Esophagus muscularis mucosa (tissue), 4 donors: Measurements from ENCODE around the gene NAA60.

ENCODE experiments used
- CTCF ChIP-seq, 3 experiments: fragments of 200-600 bp in 2 of 3; fragments of 450-650 bp in 1 of 3; sonication (generic) in 2 of 3; IDR thresholded peaks; one replicate each; pipeline ENCODE4 v1.5.1; 2017 to 2019; ENCODE audit warnings: antibody characterized with exemption in 3 of 3, mild to moderate bottlenecking in 2 of 3, moderate library complexity in 1 of 3
- EP300 ChIP-seq: sonication (generic); formaldehyde crosslinking; IDR thresholded peaks from one replicate; pipeline ENCODE4 v1.6.1; 2017; ENCODE audit warnings: antibody characterized with exemption
- POLR2A ChIP-seq: fragments of 450-650 bp; IDR thresholded peaks from one replicate; pipeline ENCODE4 v1.6.1; 2017; ENCODE audit warnings: antibody characterized with exemption, moderate library complexity, mild to moderate bottlenecking, low read depth
- POLR2AphosphoS5 ChIP-seq, 2 donors: sonication (generic); formaldehyde crosslinking; IDR thresholded peaks; one replicate each; pipeline ENCODE4 v1.6.1; 2017; ENCODE audit warnings: antibody characterized with exemption in 2 of 2

- no peak for TF ChIP-seq CTCF (IDR thresholded peaks at IDR 0.05)
- no peak for TF ChIP-seq POLR2AphosphoS5 (IDR thresholded peaks at IDR 0.05)
- TF ChIP-seq POLR2A = no peak
- no peak for TF ChIP-seq EP300
These were observed 41.0 kb downstream of the NAA60 start for GRCh38 chr16:3484318-3485096.
